Activated CD8-positive, alpha-beta memory T cell treated with anti-CD3 and anti-CD28 coated beads, Interleukin-2, amount 50 U/mL, for 24 hours (primary cell): ENCODE measurements around the gene NXPH2.

Experiments used
- DNase-seq: peaks from one replicate; pipeline ENCODE4 v3.0.0-alpha.2; 2020; ENCODE audit errors: extremely low read depth

NXPH2 gene

DNA sequence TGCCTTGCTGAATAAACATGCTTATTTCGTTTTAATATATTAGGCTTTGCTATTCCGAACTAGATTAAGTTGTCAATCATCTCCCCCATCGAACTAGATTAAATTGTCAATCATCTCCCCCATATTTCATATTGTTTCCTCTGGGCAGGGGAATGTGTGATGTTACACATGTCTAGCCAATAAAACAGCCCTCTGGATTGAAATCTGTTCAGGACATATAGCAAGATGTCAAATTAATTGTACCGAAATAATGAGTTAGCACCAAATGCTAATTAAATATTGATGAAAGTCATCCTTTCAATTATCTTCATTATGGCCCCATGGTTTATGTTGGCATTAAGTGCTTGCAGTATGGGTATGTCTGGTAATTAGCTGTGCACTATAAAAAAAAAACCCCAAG, 143.1 kb downstream of the NXPH2 start:
- DNase-seq: no peak

DNA sequence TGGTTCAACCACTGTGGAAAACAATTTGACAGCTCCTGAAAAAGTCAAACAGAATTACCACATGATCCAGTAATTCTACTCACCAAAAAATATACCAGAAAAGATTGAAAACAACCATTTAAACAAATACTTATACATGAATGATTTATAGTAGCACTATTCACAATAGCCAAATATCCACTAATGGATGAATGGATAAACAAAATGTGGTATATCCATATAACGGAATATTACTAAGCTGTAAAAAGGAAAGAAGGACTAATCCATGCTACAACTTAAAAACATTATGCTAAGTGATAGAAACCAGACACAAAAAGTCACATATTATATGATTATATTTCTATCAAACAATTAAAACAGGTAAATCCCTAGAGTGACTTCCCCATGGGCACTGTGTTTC, 147.1 kb downstream of the NXPH2 start:
- DNase-seq: no peak

DNA sequence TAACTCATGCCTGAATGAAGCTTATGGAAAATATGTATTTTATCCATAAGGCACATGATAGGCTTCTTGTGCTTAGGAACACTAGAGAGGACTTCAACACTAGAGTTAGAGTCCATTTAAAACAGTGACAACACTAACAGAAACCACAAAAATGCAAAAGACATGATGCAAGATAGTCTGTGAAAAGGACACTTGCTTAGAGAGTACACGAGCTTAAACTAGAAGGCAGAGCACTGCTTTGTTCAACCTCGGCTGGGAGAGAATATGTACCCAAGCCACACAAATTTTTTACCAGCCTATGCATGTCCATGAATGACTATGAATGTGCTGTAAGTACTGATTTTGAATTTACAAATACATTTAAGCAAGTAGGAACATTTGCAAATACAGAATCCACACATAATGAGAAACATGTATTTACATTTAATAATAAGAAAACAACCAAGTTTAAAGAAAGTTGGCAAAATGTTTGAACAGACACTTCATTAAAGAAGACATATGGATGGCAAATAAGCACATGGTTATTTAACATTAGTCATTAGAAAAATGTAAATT, 148.0 kb downstream of the NXPH2 start:
- DNase-seq: no peak

DNA sequence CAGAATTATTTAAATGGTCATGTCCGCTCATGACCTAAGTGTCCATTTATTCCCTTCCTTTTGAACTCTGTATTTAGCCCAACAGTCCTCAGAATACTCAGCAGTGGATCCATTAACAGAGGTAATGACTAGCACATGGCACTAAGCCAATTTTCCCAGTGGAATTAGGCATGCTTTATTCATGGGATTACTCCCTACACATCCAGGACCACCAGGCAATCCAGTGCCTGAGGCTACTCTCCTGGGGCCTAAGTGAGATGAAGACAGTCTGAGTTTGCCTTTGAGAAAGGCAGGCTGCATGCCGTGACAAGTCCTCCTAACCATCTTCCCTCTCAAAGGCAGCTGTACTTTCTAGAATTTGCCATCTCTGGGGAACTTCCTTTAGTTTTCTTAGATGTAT, 150.0 kb downstream of the NXPH2 start:
- no peak for DNase-seq

DNA sequence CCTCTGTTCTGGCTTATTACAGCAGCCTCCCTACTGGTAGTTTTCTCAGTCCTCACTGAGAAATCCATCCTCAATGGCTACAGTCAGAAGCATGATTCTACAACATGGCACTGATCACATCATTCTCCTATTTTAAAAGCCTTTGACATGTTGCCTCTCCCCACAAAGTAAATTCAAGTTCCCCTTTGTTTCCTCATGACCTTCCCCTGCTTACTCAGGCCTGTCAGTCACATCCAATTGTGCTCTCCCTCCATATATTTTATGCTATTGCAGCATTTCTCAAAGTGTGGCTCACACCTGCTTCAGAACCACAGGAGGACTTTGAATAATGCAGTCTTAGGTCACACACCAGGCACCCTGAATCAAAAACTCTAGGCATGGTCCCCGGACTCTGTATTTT, 154.0 kb downstream of the NXPH2 start:
- DNase-seq: no peak

DNA sequence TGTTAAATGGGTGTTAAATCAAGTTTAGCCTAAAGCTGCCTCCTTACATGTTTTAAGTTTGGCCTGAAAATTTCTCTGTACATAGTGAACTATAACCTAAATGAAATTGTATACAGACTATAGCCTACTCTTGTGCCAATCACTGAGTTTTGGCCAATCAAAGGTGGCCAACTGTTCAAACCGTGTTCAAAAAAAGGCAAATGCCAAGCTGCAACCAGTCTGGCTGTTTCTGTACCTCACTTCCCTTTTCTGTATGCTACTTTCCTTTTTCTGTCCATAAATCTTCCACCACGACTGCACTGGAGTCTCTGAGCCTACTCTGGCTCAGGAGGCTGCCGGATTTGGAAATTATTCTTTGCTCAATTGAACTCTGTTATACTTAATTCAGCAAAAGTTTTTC, 157.6 kb downstream of the NXPH2 start:
- DNase-seq: no peak

GRCh38 chr2:138621139-138621538, 159.1 kb downstream of the NXPH2 start:
- no peak for DNase-seq

DNA sequence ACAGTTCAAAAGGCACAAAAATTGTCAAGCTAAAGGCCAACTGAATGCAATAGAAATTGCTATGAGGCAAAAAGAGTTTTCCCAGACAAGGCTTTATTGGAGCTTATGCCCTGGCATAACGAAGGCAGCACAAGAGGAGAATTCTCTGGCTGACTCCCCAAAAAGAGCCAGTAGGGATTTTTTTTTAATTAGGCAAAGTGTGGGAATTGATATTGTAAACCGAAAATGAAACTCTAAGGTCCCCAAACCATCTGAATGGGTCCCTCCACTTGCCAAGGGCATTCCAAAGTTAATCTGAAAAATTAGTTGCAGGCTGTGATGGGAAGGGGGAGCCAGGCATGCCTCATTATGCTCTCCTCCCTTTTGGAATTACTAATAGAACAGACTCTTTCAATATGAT, 159.8 kb downstream of the NXPH2 start:
- no peak for DNase-seq
